GM21576 (cell line): ENCODE measurements around the gene PFN2.
"Not testable (repeated sequence)": the region's sequence is repeated elsewhere in the genome, so short reads cannot be mapped to it uniquely, and the experiment has no call there.

ENCODE experiments used
- ATAC-seq: cut with Tn5 transposase; IDR thresholded peaks from one replicate; pipeline ENCODE4 v1.9.1; 2021; ENCODE audit warnings: mild to moderate bottlenecking, moderate library complexity; ENCODE audit not compliant: unreplicated experiment

PFN2 gene

GRCh38 chr3:149969110-149969939 lies 1.4 kb downstream of the PFN2 start:
- ATAC-seq = no peak

DNA sequence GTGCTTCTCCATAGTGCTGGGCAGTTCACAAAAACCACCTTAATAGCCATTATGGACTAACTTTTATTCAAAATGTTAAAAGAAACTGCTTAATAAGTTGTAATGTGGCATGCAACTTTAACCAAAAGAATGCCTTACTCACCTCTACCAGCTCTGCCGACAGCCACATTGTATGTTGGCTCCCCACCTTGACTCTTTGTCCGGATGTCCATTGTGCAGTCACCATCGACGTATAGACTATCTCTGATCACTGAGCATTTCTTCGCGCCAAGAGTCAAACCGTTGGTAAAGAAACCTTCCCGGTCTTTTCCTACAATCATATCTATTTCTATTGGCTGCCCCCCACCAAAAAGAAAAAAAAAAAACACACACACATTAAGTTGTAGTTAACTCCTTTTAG lies 2.5 kb downstream of the PFN2 start:
- ATAC-seq = no peak

DNA sequence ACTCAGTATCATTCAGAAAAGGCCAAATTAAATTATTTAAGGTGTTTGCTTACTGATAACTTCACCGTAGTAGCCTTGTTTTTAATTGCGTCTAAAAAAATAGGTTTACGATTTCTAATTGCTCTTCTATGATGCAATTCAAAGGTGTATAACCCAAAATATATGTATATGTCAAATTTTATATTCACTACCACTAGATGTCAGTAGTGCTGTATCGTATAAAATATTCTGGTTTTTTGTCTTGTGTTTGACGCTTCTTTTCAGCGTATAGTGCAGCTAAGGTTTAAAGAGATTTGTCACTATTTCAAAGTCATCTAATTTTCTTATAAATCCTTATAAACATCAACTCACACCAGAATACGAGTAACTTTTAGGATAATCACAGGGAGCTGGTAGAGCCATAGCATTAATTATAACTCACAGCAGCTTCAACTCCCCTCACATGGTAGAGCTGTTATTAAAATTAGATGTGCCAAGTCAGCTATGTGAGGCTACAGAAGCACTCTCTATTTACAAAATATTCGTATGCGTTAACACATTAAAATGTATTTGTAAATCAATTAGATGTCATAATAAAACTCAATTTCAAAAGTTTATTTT lies 3.5 kb downstream of the PFN2 start:
- ATAC-seq = no peak

DNA sequence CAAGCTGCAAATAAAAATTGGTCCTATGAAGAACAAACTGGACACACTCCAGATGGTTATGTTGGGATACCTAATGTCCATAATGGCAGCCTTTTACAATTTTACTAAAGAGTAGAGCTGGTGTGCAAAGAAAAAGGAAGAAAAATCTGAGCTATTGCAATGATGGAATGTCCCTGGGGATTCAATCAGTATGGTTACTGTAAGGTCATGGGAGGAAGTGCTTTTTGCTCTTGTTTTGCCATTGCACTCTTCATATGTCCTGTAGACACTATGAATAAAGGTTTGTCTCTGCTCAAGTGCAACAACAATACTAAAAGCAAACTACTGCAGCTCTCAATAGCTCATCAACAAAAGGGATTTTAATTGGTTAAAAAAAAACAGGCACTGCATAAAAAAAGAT lies 5.4 kb downstream of the PFN2 start:
- ATAC-seq = no peak

- ATAC-seq = no peak
These were observed 6.4 kb downstream of the PFN2 start for GRCh38 chr3:149964291-149964690.

DNA sequence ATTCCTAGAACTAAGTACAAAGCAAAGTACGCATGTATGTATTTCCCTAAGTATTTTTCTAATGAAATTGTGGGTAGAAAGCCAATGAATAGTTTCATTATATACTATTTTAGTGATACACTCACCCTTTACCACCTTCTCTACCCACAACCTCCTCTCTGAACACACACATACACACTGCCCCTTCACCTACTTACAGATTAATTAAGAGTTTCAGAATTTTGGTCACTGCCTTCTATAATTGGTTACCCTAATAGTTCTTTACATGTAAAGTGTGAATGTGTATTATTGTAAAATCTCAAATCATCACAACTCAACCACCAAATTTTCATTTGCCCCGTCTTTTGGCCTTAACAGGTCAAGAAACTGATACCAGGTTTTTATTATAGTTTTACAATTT lies 7.2 kb downstream of the PFN2 start:
- no peak for ATAC-seq

DNA sequence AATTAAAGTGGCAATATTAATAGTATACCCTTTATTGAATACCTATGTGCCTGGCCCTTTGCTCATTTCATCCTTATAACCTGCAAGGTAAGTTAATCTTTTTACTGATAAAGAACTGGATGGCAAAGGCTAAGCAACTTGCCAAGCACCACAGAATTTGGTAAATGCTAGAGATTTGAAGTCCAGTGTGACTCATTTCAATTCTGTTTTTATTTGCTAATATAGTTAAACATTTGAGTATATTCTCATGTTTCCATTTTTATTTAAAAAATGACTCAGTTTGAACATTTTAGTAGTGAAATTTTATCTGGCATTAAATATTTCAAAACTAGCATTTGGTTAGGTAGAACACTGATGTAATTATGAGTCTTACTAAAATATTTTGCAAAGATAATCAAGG lies 11.3 kb downstream of the PFN2 start:
- no peak for ATAC-seq

- no peak for ATAC-seq
These were observed 12.4 kb downstream of the PFN2 start for GRCh38 chr3:149958171-149958796.

DNA sequence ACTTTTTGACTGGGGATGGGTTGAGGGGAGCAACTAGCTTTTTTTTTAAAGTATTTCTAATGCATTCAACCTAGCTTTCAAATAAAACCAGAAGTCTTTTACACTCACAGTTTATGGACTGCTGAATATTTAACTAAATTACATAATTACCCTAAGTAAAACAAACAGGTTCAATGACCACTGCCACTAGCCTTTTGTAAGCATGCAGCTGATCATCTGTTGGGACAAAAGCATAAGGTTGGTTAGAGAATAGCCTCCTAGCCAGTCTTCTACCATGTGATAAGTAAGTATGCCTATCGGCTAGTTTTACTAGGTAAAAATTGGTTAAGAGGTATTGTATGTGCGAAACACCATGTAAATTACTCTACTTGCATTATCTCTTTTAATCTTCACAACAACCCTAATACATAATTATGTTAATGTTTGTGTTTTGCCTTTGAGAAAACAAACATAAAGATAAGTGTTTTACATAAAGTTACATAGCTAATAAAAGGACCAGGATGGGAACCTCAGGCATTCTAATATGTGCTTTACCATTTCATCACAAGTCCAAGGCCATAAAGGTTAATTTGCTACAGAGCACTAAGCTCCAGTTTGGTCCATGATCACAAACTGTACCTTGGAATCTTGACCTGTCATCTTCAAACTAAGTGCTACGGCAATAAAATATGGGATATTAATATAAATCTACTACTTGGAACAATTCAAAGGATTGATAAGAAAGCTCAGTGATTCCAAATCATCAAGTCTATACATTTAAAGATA lies 13.2 kb downstream of the PFN2 start:
- no peak for ATAC-seq

- ATAC-seq = no peak
These were observed 15.2 kb downstream of the PFN2 start for GRCh38 chr3:149955449-149955848.

DNA sequence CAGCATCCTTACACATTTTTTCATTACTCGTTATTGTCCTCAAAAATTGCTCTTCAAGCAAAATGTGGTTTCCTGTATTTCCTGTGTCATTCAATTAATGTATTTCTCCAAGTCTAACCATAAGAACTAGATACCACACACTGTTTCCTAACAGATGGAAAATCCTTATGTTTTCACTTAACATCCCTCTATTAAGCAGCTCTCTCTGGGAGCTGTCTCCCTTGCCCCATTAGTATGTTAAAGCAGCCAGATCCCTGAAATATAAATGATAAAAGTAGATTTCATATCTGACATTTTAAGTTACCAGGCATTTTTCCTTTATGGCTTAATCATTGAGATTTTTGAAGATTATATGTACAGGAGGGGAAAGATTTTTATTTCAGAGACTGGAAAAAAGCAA lies 15.9 kb downstream of the PFN2 start:
- no peak for ATAC-seq

DNA sequence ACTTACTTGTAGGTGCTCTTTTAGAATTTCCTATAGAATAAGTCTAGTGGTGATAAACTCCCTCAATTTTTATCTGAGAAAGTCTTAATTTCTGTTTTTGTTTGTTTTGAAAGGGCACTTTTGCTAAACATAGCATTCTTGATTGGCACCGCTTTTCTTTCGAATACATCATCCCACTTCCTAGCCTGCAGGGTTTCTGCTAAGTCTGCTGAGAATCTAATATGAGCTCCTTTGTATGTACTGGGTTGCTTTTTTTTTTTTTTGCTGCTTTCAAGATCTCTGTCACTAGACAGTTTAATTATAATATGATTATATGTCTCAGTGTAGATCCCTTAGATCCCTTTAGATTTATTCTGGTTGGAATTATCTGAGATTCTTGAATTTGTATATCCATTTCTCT lies 21.5 kb downstream of the PFN2 start:
- ATAC-seq = no peak

GRCh38 chr3:149947231-149947630 lies 23.5 kb downstream of the PFN2 start:
- no peak for ATAC-seq

- ATAC-seq = not testable (repeated sequence)
These were observed 26.7 kb downstream of the PFN2 start for GRCh38 chr3:149943966-149944365.

GRCh38 chr3:149942409-149942808 lies 28.3 kb downstream of the PFN2 start:
- ATAC-seq = no peak

GRCh38 chr3:149941946-149942345 lies 28.7 kb downstream of the PFN2 start:
- no peak for ATAC-seq

DNA sequence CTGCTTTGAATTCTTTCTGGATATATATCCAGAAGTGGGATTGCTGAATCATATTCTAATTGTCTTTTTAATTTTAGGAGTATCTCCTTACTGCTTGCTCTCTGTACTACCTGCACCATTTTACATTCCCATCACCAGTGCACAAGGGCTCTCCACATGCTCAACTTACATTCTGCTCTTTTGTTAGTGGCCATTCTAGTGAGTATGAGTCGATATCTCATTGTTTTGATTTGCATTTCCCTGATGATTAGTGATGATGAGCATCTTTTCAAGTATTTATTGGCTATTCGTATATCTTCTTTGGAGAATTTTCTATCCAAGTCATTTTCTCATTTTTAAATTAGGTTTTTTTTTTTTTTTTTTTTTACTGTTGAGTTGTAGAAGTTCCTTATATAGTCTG lies 29.5 kb downstream of the PFN2 start:
- ATAC-seq = no peak

DNA sequence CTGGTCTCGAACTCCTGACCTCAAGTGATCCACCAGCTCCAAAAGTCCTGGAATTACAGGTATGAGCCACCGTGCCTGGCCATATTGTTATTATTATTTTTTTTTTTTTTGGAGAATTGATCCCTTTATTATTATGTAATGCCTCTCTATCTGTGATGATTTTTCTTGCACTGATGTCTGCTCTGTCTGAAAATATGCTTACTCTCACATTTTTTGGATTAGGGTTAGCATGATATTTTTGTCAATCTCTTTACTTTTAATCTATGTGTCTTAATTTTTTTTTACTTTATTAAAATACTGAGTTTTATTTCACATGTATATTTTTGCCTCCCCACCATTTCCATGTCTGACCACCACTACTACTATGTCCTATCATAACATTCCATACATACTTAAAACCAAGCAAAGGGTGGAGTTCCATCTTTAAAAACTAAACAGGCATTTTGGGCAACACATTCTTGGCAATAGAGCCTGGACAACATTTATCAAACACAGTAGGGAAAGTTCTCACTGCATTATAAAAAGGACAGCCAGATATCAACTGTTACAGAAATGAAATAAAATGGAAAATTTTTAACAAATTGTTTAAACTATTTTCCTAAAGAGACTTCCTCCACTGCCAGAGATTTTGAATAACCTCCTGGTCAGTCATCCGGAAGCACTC lies 32.2 kb downstream of the PFN2 start:
- not testable (repeated sequence) for ATAC-seq

GRCh38 chr3:149936812-149937230 lies 33.9 kb downstream of the PFN2 start:
- ATAC-seq = no peak

- no peak for ATAC-seq
These were observed 36.2 kb downstream of the PFN2 start for GRCh38 chr3:149934524-149934923.

GRCh38 chr3:149933858-149934257 lies 36.8 kb downstream of the PFN2 start:
- ATAC-seq = no peak
